IPS-15b (cell line): ENCODE data around the gene OSBPL1A.

Source experiments
- H3K27me3 ChIP-seq: one replicate; pipeline ENCODE4 v1.6.1; 2013; ENCODE audit warnings: low read length; ENCODE audit not compliant: control insufficient read depth, insufficient read depth
- H3K36me3 ChIP-seq: one replicate; pipeline ENCODE4 v1.6.1; 2013; ENCODE audit warnings: low read length; ENCODE audit not compliant: control insufficient read depth, insufficient read depth
- H3K4me1 ChIP-seq: one replicate; pipeline ENCODE4 v1.6.1; 2013; ENCODE audit warnings: mild to moderate bottlenecking, low read length; ENCODE audit not compliant: control insufficient read depth, insufficient read depth
- H3K4me3 ChIP-seq: one replicate; pipeline ENCODE4 v1.5.1; 2013; ENCODE audit warnings: low read depth, low read length
- H3K9ac ChIP-seq: one replicate; pipeline ENCODE4 v1.6.1; 2013; ENCODE audit warnings: low read depth, mild to moderate bottlenecking, low read length
- H3K9me3 ChIP-seq: one replicate; pipeline ENCODE4 v1.6.1; 2013; ENCODE audit warnings: mild to moderate bottlenecking, low read length; ENCODE audit not compliant: control insufficient read depth, insufficient read depth

OSBPL1A gene

GRCh38 chr18:24208270-24209035, 189.2 kb downstream of the OSBPL1A start:
- H3K4me3 ChIP-seq: no peak overlapping the region
- peaks cover 7% of the 10 kb centered on the region for H3K4me1 ChIP-seq
- H3K9me3 ChIP-seq: no peaks in the 10 kb centered on the region
- no peaks in the 10 kb centered on the region for H3K36me3 ChIP-seq
- H3K27me3 ChIP-seq: no peaks in the 10 kb centered on the region
- H3K9ac ChIP-seq: no peak overlapping the region

- no peaks in the 10 kb centered on the region for H3K27me3 ChIP-seq
- no peaks in the 10 kb centered on the region for H3K9me3 ChIP-seq
- H3K4me1 ChIP-seq: peaks cover 7% of the 10 kb centered on the region
- no peaks in the 10 kb centered on the region for H3K36me3 ChIP-seq
- no peak overlapping the region for H3K4me3 ChIP-seq
- no peak overlapping the region for H3K9ac ChIP-seq
These were observed 192.7 kb downstream of the OSBPL1A start for GRCh38 chr18:24204904-24205303.

- no peaks in the 10 kb centered on the region for H3K9me3 ChIP-seq
- no peak overlapping the region for H3K9ac ChIP-seq
- no peaks in the 10 kb centered on the region for H3K27me3 ChIP-seq
- H3K4me1 ChIP-seq: no peaks in the 10 kb centered on the region
- no peak overlapping the region for H3K4me3 ChIP-seq
- no peaks in the 10 kb centered on the region for H3K36me3 ChIP-seq
These were observed 195.6 kb downstream of the OSBPL1A start for GRCh38 chr18:24201699-24202687.

- no peaks in the 10 kb centered on the region for H3K36me3 ChIP-seq
- H3K9me3 ChIP-seq: no peaks in the 10 kb centered on the region
- no peaks in the 10 kb centered on the region for H3K4me1 ChIP-seq
- no peaks in the 10 kb centered on the region for H3K27me3 ChIP-seq
- H3K4me3 ChIP-seq: no peak overlapping the region
- no peak overlapping the region for H3K9ac ChIP-seq
These were observed 196.9 kb downstream of the OSBPL1A start for GRCh38 chr18:24200494-24201290.

- no peaks in the 10 kb centered on the region for H3K9me3 ChIP-seq
- H3K27me3 ChIP-seq: no peaks in the 10 kb centered on the region
- no peaks in the 10 kb centered on the region for H3K4me1 ChIP-seq
- no peaks in the 10 kb centered on the region for H3K36me3 ChIP-seq
- no peak overlapping the region for H3K9ac ChIP-seq
- no peak overlapping the region for H3K4me3 ChIP-seq
These were observed 198.2 kb downstream of the OSBPL1A start for GRCh38 chr18:24199372-24199962.

GRCh38 chr18:24198461-24198860, 199.2 kb downstream of the OSBPL1A start:
- Histone ChIP-seq H3K9me3 (no peaks in the 10 kb centered on the region), H3K4me3 (no peak overlapping the region), H3K4me1 (no peaks in the 10 kb centered on the region), H3K27me3 (no peaks in the 10 kb centered on the region), H3K9ac (no peak overlapping the region), H3K36me3 (no peaks in the 10 kb centered on the region)

- Histone ChIP-seq H3K4me3 (no peak overlapping the region), H3K36me3 (no peaks in the 10 kb centered on the region), H3K4me1 (no peaks in the 10 kb centered on the region), H3K9ac (no peak overlapping the region), H3K9me3 (no peaks in the 10 kb centered on the region), H3K27me3 (no peaks in the 10 kb centered on the region)
These were observed 200.2 kb downstream of the OSBPL1A start for GRCh38 chr18:24197412-24197811.

GRCh38 chr18:24196764-24197163, 200.9 kb downstream of the OSBPL1A start:
- no peaks in the 10 kb centered on the region for H3K27me3 ChIP-seq
- no peak overlapping the region for H3K9ac ChIP-seq
- H3K36me3 ChIP-seq: no peaks in the 10 kb centered on the region
- no peaks in the 10 kb centered on the region for H3K9me3 ChIP-seq
- H3K4me1 ChIP-seq: no peaks in the 10 kb centered on the region
- H3K4me3 ChIP-seq: no peak overlapping the region

- Histone ChIP-seq H3K36me3 (no peaks in the 10 kb centered on the region), H3K27me3 (no peaks in the 10 kb centered on the region), H3K4me3 (no peak overlapping the region), H3K9me3 (no peaks in the 10 kb centered on the region), H3K4me1 (no peaks in the 10 kb centered on the region), H3K9ac (no peak overlapping the region)
These were observed 202.1 kb downstream of the OSBPL1A start for GRCh38 chr18:24195296-24196053.

GRCh38 chr18:24190590-24190989, 207.0 kb downstream of the OSBPL1A start:
- Histone ChIP-seq H3K27me3 (no peaks in the 10 kb centered on the region), H3K4me1 (no peaks in the 10 kb centered on the region), H3K36me3 (no peaks in the 10 kb centered on the region), H3K9me3 (no peaks in the 10 kb centered on the region), H3K9ac (no peak overlapping the region), H3K4me3 (no peak overlapping the region)
